Common myeloid progenitor, CD34-positive (primary cell): ENCODE data around the gene DLG5.

Source experiments
- CTCF ChIA-PET: fragments of 350-600 bp; sonication (Branson Sonifier 250); formaldehyde crosslinking; loops from one replicate; lab custom pipeline; 2021; ENCODE audit warnings: antibody characterized with exemption; lab: Charles Lee
- POLR2A ChIA-PET: fragments of 350-600 bp; sonication (Branson Sonifier 250); formaldehyde crosslinking; loops from one replicate; lab custom pipeline; 2021; ENCODE audit warnings: antibody characterized with exemption; lab: Charles Lee
- DNase-seq, 3 donors: peaks; one replicate each; pipeline versions ENCODE4 v3.0.0 to v3.0.0-alpha.2; 2013
- H3K27ac ChIP-seq, 2 experiments: 1 replicate in 1 of 2; 2 replicates in 1 of 2; pipeline ENCODE4 v1.7.0; 2013; ENCODE audit warnings: inconsistent platforms in 2 of 2, low read length in 2 of 2, mild to moderate bottlenecking in 2 of 2, low read depth in 1 of 2, moderate library complexity in 1 of 2; ENCODE audit not compliant: severe bottlenecking in 2 of 2, insufficient read depth in 1 of 2, poor library complexity in 1 of 2
- H3K27me3 ChIP-seq, 5 experiments: replicated peaks in 2 of 5; 1 replicate in 3 of 5; 2 replicates in 2 of 5; pipeline versions ENCODE4 v1.6.1 to v1.7.0; 2013; ENCODE audit warnings: low read length in 4 of 5, mild to moderate bottlenecking in 2 of 5, moderate library complexity in 2 of 5, inconsistent platforms in 1 of 5; ENCODE audit not compliant: insufficient read depth in 5 of 5, control insufficient read depth in 4 of 5
- H3K36me3 ChIP-seq, 4 experiments: 1 replicate in 2 of 4; 2 replicates in 2 of 4; pipeline versions ENCODE4 v1.6.1 to v1.7.0; 2013; ENCODE audit warnings: low read length in 3 of 4, control low read depth in 1 of 4, mild to moderate bottlenecking in 1 of 4; ENCODE audit not compliant: control insufficient read depth in 4 of 4, insufficient read depth in 4 of 4
- H3K4me1 ChIP-seq, 4 experiments: 1 replicate in 3 of 4; 2 replicates in 1 of 4; pipeline versions ENCODE4 v1.6.1 to v1.7.1; 2013; ENCODE audit warnings: low read length in 3 of 4, mild to moderate bottlenecking in 3 of 4, control low read depth in 1 of 4, inconsistent platforms in 1 of 4, moderate library complexity in 1 of 4; ENCODE audit not compliant: control insufficient read depth in 4 of 4, insufficient read depth in 4 of 4; ENCODE audit errors: control extremely low read depth in 1 of 4
- H3K4me3 ChIP-seq, 7 experiments: 1 replicate in 4 of 7; 2 replicates in 3 of 7; pipeline versions ENCODE4 v1.5.1 to v1.7.0; 2013; ENCODE audit warnings: mild to moderate bottlenecking in 7 of 7, low read length in 6 of 7, moderate library complexity in 6 of 7, inconsistent platforms in 2 of 7, low read depth in 2 of 7, control low read depth in 1 of 7; ENCODE audit not compliant: insufficient read depth in 4 of 7, control insufficient read depth in 1 of 7; ENCODE audit errors: extremely low read depth in 1 of 7
- H3K9me3 ChIP-seq, 5 experiments: 1 replicate in 4 of 5; 2 replicates in 1 of 5; pipeline versions ENCODE4 v1.6.1 to v1.7.1; 2013; ENCODE audit warnings: low read length in 4 of 5, mild to moderate bottlenecking in 2 of 5, inconsistent platforms in 1 of 5, low read depth in 1 of 5, moderate library complexity in 1 of 5; ENCODE audit not compliant: control insufficient read depth in 4 of 5, insufficient read depth in 2 of 5; ENCODE audit errors: control extremely low read depth in 1 of 5
- WGBS: methylation state at CpG from one replicate; pipeline ENCODE4 v1.1.5; 2013; ENCODE audit not compliant: insufficient coverage; 5-methylcytosine and 5-hydroxymethylcytosine counted together

DLG5 gene

DNA sequence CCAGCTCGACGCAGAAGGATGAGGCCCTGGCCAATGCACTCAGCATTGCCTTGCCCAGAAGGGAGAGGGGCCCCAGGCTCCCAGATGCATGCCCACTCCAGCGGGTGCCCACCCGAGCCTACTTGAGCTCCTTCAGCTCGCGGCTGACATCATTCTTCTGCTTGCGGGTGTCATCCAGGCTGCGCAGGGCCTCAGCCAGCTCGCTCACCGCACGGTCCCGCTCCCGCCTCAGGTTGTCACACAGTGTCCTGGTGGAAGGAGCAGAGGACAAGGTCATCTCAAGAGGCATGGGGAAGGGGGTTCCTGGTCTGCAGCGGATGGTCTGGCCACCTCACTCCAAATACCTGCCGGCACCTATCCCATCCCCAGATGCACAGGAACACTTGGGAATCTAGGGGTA, 92.8 kb downstream of the DLG5 start:
- H3K36me3 ChIP-seq, result peaks cover 3 to 25% (median 9%) of the 10 kb centered on the region in 4 experiments
- H3K4me1 ChIP-seq, result peaks cover 0 to 2% (median 0%) of the 10 kb centered on the region in 4 experiments
- ChIA-PET POLR2A (no interaction called here), CTCF (no interaction called here)
- no peak overlapping the region for H3K27ac ChIP-seq
- H3K4me3 ChIP-seq, result no peak overlapping the region
- WGBS, result 98% methylated on average over 9 of the region's 15 CpGs
- H3K27me3 ChIP-seq, result no peaks in the 10 kb centered on the region
- no peaks in the 10 kb centered on the region for H3K9me3 ChIP-seq
- DNase-seq, result no peak

DNA sequence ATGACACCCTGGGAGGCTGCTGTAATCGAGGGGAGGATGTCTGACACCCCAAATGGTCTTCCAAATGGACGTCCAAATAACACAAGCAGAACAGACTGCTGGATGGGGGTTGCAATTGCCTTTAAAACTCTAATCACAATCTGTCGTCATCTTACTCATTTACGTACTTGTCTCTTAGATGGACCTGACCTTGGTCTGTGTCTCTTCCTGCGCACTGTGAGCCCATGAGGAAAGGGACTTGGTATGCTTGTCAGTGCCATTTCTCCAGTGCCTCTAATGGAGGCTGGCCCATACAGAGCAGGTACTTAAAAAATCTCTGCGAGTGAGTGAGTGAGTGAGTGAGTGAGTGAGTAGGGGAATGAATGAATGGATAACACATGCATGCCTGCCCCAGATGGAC, 93.3 kb downstream of the DLG5 start:
- DNase-seq, result no peak
- CTCF ChIA-PET, result interaction anchor here (0.8 to 1.3 kb wide), 2 partner anchors 12 to 659 kb away, joined by 3 read pairs; no protein-coding TSS in a partner anchor
- POLR2A ChIA-PET, result no interaction called here
- Histone ChIP-seq H3K9me3 (no peaks in the 10 kb centered on the region), H3K27ac (no peak overlapping the region), H3K4me3 (no peak overlapping the region), H3K36me3 (peaks cover 3 to 24% (median 9%) of the 10 kb centered on the region in 4 experiments), H3K27me3 (no peaks in the 10 kb centered on the region), H3K4me1 (peaks cover 0 to 2% (median 0%) of the 10 kb centered on the region in 4 experiments)
- WGBS, result 96% methylated on average over 5 of the region's 6 CpGs

DNA sequence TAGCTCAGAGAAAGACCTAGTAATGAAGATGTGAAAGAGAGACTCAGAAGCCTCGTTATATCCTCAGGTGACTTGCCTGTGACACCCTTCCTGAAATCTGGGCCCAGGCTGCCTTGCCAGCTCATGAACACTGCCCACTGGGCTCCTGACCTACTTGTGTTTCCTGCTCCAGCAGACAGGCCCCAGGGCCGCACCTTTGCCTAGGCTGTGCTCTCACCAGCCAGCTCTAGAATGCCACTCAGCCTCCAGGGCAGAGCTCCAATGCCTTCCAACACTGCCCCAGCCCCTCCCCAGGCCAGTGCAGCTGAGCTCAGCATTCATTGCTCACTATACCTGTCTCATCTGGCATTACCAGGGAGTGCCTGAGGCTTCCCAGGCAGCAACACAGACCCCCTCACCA, 94.3 kb downstream of the DLG5 start:
- H3K27me3 ChIP-seq, result no peaks in the 10 kb centered on the region
- DNase-seq, result no peak
- peaks cover 3 to 22% (median 9%) of the 10 kb centered on the region in 4 experiments for H3K36me3 ChIP-seq
- peaks cover 0 to 2% (median 0%) of the 10 kb centered on the region in 4 experiments for H3K4me1 ChIP-seq
- ChIA-PET CTCF (interaction anchor here (1.3 kb wide), 1 partner anchor 658 kb away, joined by 3 read pairs; no protein-coding TSS in a partner anchor), POLR2A (no interaction called here)
- no peak overlapping the region for H3K4me3 ChIP-seq
- no peaks in the 10 kb centered on the region for H3K9me3 ChIP-seq
- 95% methylated on average over 2 of the region's 2 CpGs for WGBS
- no peak overlapping the region for H3K27ac ChIP-seq

DNA sequence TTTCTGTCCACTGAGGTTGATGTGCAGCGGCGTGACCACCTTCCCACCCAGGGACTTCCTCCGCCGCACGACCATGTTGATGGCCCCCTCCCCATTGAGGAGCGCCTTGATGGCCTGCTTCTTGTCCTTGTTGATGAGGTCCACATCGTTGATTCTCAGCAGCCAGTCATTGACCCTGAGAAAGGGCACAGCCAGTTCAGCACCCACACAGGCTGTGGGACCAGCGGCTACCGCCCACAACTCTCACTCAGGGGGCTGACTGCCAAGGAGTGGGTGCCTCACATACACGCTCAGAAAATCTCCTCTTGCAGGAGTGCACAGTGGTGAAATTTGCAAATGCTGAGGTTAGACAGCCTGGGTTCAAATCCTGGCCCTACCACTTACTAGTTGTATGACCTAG, 97.2 kb downstream of the DLG5 start:
- ChIA-PET POLR2A (no interaction called here), CTCF (no interaction called here)
- Histone ChIP-seq H3K4me1 (no peaks in the 10 kb centered on the region), H3K27ac (no peak overlapping the region), H3K9me3 (no peaks in the 10 kb centered on the region), H3K27me3 (no peaks in the 10 kb centered on the region), H3K36me3 (peaks cover 3 to 22% (median 10%) of the 10 kb centered on the region in 4 experiments), H3K4me3 (no peak overlapping the region)
- 96% methylated on average over 10 of the region's 10 CpGs for WGBS
- DNase-seq, result no peak

DNA sequence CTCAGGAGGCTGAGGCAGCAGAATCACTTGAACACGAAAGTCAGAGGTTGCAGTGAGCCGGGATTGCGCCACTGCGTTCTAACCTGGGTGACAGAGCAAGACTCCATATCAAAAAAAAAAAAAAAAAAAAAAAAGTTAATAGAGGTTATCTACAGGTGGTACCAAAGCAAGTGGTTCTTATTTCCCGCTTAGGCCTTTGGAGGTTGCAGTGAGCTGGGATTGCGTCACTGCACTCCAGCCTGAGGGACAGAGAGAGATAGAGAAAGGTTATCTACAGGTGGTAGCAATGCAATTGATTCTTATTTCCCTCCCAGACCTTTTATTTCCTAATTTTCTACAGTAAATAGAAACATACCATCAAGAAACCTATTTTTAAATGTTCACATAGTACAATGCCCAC, 98.2 kb downstream of the DLG5 start:
- no peak overlapping the region for H3K4me3 ChIP-seq
- ChIA-PET POLR2A (no interaction called here), CTCF (interaction anchor here (0.6 kb wide), 1 partner anchor 1018 kb away, joined by 3 read pairs; no protein-coding TSS in a partner anchor)
- no peak overlapping the region for H3K27ac ChIP-seq
- no peaks in the 10 kb centered on the region for H3K4me1 ChIP-seq
- H3K9me3 ChIP-seq, result no peaks in the 10 kb centered on the region
- H3K27me3 ChIP-seq, result no peaks in the 10 kb centered on the region
- WGBS, result no CpG with 5 or more reads among the region's 6 CpGs
- peaks cover 3 to 21% (median 11%) of the 10 kb centered on the region in 4 experiments for H3K36me3 ChIP-seq
- no peak for DNase-seq

DNA sequence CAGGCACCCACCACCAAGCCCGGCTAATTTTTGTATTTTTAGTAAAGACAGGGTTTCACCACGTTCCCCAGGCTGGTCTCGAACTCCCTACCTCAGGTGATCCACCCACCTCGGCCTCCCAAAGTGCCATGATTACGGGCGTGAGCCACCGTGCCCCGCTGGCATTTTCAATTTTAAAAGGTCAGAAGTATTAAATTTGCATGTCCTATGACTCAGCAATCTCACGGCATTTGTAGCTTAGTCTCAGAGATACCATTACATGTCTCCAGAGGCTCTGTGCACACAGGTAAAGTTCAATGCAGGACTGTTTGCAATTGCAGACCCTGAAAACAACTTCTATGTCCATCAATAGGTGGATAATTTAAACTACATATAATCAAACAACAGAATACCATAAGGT, 99.2 kb downstream of the DLG5 start:
- ChIA-PET POLR2A (no interaction called here), CTCF (no interaction called here)
- H3K27ac ChIP-seq, result no peak overlapping the region
- no peaks in the 10 kb centered on the region for H3K27me3 ChIP-seq
- no peak overlapping the region for H3K4me3 ChIP-seq
- H3K9me3 ChIP-seq, result no peaks in the 10 kb centered on the region
- H3K4me1 ChIP-seq, result no peaks in the 10 kb centered on the region
- 93% methylated on average over 8 of the region's 9 CpGs for WGBS
- peaks cover 0 to 15% (median 8%) of the 10 kb centered on the region in 4 experiments for H3K36me3 ChIP-seq
- no peak for DNase-seq

DNA sequence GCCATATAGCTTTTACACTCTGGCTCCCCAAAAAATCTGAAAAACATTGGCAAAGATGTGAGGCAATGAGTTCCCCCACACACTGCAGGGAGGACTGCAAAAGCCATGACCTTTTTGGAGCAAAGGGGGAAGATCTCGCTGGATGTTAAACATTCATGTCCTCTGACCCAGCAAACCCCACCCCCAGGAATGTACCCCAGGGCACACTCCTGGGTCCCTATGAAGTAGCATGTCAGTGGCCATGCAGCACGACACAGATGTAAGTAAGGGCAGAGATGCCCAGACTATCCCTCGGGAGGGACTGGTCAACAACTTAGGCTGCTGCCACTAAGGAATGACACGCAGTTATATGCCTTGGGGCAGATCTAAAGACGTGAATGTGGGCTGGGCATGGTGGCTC, 100.6 kb downstream of the DLG5 start:
- POLR2A ChIA-PET, result no interaction called here
- H3K27ac ChIP-seq, result no peak overlapping the region
- WGBS, result 100% methylated on average over 2 of the region's 5 CpGs
- H3K27me3 ChIP-seq, result no peaks in the 10 kb centered on the region
- peaks cover 0 to 13% (median 9%) of the 10 kb centered on the region in 4 experiments for H3K36me3 ChIP-seq
- CTCF ChIA-PET, result no interaction called here
- no peaks in the 10 kb centered on the region for H3K4me1 ChIP-seq
- no peaks in the 10 kb centered on the region for H3K9me3 ChIP-seq
- DNase-seq, result no peak
- H3K4me3 ChIP-seq, result no peak overlapping the region
